NCI-H1694 treated with DMSO at 0.1 percent for 48 hours (cell line): Measurements from ENCODE around the gene TEX36.
"Not testable (repeated sequence)": the region's sequence is repeated elsewhere in the genome, so short reads cannot be mapped to it uniquely, and the experiment has no call there.

ENCODE experiments used
- DNase-seq: peaks from one replicate; lab custom pipeline; 2025; lab: John Stamatoyannopoulos, UW

TEX36 gene

GRCh38 chr10:125692196-125692595 lies 9.2 kb upstream of the TEX36 start:
- DNase-seq, result no peak

- DNase-seq, result no peak
These were observed 8.4 kb upstream of the TEX36 start for GRCh38 chr10:125691160-125691981.

GRCh38 chr10:125689955-125690569 lies 7.1 kb upstream of the TEX36 start:
- DNase-seq, result no peak

GRCh38 chr10:125687507-125688185 lies 4.7 kb upstream of the TEX36 start:
- DNase-seq, result no peak

GRCh38 chr10:125684581-125684980 lies 1.6 kb upstream of the TEX36 start:
- DNase-seq, result no peak

GRCh38 chr10:125683821-125684220 lies 858 bp upstream of the TEX36 start:
- DNase-seq, result no peak

GRCh38 chr10:125679436-125679835 lies 3.5 kb downstream of the TEX36 start:
- DNase-seq, result no peak

GRCh38 chr10:125672884-125673283 lies 10.1 kb downstream of the TEX36 start:
- DNase-seq, result no peak

- no peak for DNase-seq
These were observed 20.4 kb downstream of the TEX36 start for GRCh38 chr10:125662584-125662983.

GRCh38 chr10:125661941-125662515 lies 20.9 kb downstream of the TEX36 start:
- DNase-seq, result no peak

GRCh38 chr10:125661431-125661940 lies 21.5 kb downstream of the TEX36 start:
- no peak for DNase-seq

- DNase-seq, result no peak
These were observed 23.9 kb downstream of the TEX36 start for GRCh38 chr10:125659071-125659470.

GRCh38 chr10:125656523-125656922 lies 26.4 kb downstream of the TEX36 start:
- DNase-seq, result no peak

GRCh38 chr10:125653113-125653512 lies 29.9 kb downstream of the TEX36 start:
- not testable (repeated sequence) for DNase-seq

- no peak for DNase-seq
These were observed 36.7 kb downstream of the TEX36 start for GRCh38 chr10:125646311-125646710.

- DNase-seq, result no peak
These were observed 41.6 kb downstream of the TEX36 start for GRCh38 chr10:125641398-125641797.

- DNase-seq, result no peak
These were observed 42.3 kb downstream of the TEX36 start for GRCh38 chr10:125640653-125641052.

GRCh38 chr10:125639846-125640245 lies 43.1 kb downstream of the TEX36 start:
- no peak for DNase-seq

GRCh38 chr10:125638555-125638954 lies 44.4 kb downstream of the TEX36 start:
- no peak for DNase-seq

- no peak for DNase-seq
These were observed 45.5 kb downstream of the TEX36 start for GRCh38 chr10:125637496-125637895.

- DNase-seq, result no peak
These were observed 48.4 kb downstream of the TEX36 start for GRCh38 chr10:125634606-125635005.

GRCh38 chr10:125633517-125633999 lies 49.4 kb downstream of the TEX36 start:
- DNase-seq, result no peak
